GM11168 (cell line): ENCODE data around the gene STARD13.

Experiments
- in situ Hi-C: fragments of 300-500 bp; cut with MboI; formaldehyde crosslinking; loops from one replicate; pipeline ENCODE4 v1.12.0; 2022; ENCODE audit warnings: low sequenced_read_pairs; ENCODE audit not compliant: unreplicated experiment

Gene STARD13

DNA sequence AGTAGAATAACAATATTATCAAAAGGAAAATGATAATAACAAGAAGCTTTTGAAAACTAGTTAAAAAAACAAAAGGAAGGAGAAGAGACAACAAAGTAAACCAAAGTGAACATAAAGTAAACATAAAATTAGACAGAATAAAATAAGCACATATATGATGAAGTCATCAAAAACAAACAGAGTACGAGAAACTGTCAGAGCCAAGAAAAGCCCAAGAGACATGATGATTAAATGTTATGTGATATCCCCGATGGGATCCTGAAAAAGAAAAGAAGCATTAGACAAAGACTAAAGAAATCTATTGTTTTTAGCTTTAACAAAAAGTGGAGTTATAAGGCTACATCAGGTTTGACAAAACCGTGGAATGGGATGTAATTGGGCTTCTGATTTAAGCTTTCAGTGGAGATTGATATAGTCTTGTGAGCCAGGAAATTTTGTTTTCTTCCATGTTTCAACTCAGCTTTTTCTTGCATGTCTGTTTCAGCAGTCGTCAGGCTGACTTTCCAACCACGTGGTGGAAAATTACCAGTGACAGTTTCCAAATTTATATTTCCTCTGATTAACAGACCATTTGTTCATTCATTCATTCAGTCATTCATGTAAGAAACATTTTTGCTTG, 204.5 kb downstream of the STARD13 start:
- in situ Hi-C loops = no loop called here

DNA sequence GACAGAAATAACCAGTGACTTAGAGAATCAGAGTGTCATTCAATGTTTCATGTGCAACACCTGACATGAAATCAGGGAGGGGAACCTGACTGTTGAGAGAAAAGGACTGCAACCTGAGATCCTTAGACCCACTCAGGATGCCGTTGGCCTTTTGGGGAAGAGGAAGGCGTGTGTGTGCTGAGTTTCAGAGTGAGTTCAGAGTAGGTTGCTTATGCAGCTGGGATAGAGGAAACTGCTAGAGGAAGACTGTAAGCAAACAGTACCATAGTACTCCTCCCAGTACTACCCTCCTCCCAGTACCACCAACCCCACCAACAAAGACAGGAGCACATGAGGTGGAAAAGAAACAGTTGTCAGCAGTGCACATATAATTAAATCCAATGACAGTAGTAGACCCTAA, 205.6 kb downstream of the STARD13 start:
- in situ Hi-C loops = no loop called here

- in situ Hi-C loops = no loop called here
Measured at GRCh38 chr13:33078263-33078662, 207.3 kb downstream of the STARD13 start.

DNA sequence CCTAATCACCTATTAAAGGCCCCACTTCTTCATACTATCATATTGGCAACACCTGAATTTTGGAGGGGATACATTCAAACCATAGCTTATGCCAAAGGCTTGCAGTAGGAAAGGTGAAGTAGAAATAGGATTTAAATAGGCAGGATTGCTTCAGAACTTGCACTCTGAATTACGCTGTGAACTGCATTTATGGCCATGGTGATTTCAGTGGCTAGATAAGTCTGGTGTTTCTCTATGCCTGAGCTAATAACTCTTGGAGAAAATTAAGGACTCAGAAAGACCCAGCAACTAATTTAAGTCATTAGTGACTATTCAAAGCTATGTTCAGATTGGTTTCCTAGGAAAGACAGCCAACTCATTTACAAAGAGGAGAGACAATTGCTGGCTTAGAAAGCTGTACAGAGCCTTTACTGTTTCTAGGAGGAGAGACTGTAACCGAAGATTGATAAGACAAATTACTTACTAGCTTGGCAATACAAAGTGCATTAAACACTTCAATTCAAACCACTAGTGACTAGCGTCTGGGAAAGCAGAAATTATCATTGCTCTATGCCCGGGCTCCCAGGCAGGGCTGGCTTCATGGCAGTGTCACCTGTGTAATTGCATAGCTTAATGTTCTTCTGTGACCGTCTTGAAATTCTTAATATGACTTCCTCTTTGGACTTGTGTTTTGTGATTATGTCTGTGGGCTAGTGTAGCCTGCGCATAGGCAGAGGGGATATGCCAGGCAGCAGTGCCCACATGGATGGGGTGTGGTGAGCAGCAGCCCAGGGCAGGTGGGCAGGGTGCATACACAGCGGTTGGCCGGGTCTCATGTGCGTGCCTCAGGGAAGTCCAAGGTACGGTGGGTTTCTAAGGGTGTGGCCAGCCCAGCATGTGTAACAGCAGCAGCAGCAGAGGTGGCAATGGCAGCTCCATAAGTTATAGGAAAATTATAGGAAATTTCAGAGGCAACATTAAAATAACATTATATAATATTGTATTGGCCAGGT, 209.3 kb downstream of the STARD13 start:
- in situ Hi-C loops = no loop called here

DNA sequence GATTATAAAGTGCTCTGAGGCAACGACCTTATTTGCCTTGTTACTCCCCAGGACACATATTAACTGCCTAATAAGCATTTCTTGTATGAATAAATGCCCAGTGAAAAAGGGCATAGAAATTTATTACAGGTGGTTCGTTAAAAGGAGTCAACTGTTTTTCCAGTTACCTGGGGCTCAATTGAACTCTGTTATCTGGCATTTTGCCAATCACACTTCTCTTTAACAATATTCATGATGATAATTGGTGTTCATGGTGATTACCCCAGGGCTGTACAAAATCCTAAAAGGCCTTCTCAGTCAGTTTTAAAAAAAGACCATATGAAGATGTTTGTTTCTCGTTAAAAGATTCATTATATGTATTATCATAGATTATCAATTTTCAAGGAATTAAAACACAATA, 212.2 kb downstream of the STARD13 start:
- in situ Hi-C loops = no loop called here

- in situ Hi-C loops = no loop called here
Measured at GRCh38 chr13:33072759-33073158, 212.8 kb downstream of the STARD13 start.

DNA sequence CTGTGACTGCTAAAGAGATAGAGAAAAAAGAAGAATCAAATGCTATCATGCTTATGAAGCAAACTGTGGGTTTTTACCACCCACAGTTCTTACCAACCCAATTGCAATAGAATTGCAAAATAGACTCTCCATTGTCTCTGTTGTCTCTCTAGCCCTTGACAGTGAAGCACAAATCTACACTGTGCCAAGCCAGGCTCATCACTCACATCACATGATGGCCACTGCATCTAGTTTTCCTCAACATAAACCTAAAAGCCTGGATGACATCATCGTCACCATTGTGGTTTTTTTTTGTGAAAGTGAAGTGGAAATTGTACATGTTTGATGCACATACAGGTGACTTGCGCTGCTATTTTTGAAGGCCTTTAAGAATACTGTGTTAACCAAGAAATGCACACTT, 213.3 kb downstream of the STARD13 start:
- in situ Hi-C loops = no loop called here

DNA sequence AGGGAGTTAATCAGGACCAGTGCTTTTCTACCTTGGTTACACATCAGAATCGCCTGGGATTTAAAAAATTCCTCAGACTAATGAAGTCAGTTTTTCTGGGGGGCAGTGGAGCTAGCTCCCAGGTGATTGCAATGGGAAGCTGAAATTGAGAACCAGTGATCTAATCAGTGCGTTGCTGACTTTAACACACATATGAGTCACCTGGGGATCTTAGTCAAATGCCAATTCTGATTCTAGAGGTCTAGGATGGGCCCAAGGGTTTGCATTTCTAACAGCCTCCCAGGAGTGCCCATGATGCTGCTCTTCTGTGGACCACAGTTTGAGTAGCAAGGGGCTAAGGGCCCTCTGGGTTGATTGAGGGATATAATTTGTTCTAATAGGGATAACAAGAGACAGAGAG, 214.8 kb downstream of the STARD13 start:
- in situ Hi-C loops = no loop called here

- in situ Hi-C loops = no loop called here
Measured at GRCh38 chr13:33069365-33069764, 216.2 kb downstream of the STARD13 start.

- in situ Hi-C loops = no loop called here
Measured at GRCh38 chr13:33066329-33066728, 219.2 kb downstream of the STARD13 start.

DNA sequence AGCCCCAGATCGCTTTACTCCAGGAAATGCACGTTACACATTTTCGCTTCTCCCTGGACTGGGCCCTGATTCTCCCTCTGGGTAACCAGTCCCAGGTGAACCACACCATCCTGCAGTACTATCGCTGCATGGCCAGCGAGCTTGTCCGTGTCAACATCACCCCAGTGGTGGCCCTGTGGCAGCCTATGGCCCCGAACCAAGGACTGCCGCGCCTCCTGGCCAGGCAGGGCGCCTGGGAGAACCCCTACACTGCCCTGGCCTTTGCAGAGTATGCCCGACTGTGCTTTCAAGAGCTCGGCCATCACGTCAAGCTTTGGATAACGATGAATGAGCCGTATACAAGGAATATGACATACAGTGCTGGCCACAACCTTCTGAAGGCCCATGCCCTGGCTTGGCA, 224.7 kb downstream of the STARD13 start:
- in situ Hi-C loops = no loop called here

DNA sequence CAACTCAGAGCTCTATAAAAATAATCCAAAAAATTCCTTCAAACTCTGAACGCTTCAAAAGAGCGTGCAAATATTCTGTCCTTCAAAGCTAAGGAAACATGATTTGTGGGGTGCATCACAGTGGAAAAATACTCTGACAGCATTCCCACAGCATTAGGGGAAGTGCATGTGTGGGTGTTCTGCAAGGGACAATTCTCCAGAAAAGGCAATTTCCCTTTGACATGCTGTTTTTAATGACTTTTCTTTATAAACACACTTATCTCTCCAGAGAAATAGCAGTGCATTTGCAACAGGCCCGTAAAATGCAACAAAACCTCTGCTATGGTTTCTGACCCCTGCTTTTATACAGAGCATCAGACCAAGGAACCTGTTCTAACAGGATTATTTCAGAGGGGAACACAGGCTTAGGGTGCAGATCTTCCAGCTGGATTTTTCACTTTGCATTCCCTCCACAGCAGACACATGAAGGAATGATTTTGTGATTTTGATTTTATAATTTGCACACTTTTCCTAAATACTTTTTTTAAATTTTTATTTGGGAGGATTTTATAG, 226.7 kb downstream of the STARD13 start:
- in situ Hi-C loops = no loop called here

- in situ Hi-C loops = no loop called here
Measured at GRCh38 chr13:33057019-33057780, 228.4 kb downstream of the STARD13 start.

- in situ Hi-C loops = no loop called here
Measured at GRCh38 chr13:33053397-33054066, 232.0 kb downstream of the STARD13 start.
